SJCRH30 (cell line): ENCODE data around the gene COX10. TPM values are rescaled to one million over a fixed set of nuclear protein-coding genes. Genes with fewer than 3 reads are reported as not detected.

ENCODE experiments used
- DNase-seq, 2 experiments: peaks; one replicate each; pipeline ENCODE4 v3.0.0-alpha.2; 2015 to 2020
- H3K27ac ChIP-seq: fragments of 250-450 bp; sonication (Bioruptor Pico); 2 replicates; pipeline ENCODE4 v1.5.1; 2020; ENCODE audit warnings: mild to moderate bottlenecking, moderate library complexity
- H3K27me3 ChIP-seq: fragments of 250-450 bp; sonication (Bioruptor Pico); 2 replicates; pipeline ENCODE4 v1.5.1; 2020; ENCODE audit warnings: mild to moderate bottlenecking, moderate library complexity
- H3K36me3 ChIP-seq: fragments of 250-450 bp; sonication (Bioruptor Pico); 2 replicates; pipeline ENCODE4 v1.5.1; 2020; ENCODE audit warnings: mild to moderate bottlenecking, moderate library complexity
- H3K4me1 ChIP-seq: fragments of 250-450 bp; sonication (Bioruptor Pico); 2 replicates; pipeline ENCODE4 v1.5.1; 2020; ENCODE audit warnings: mild to moderate bottlenecking, moderate library complexity
- H3K4me3 ChIP-seq: fragments of 250-450 bp; sonication (Bioruptor Pico); 2 replicates; pipeline ENCODE4 v1.5.1; 2020; ENCODE audit warnings: mild to moderate bottlenecking, moderate library complexity
- H3K9me3 ChIP-seq: fragments of 250-450 bp; sonication (Bioruptor Pico); replicated peaks from 2 replicates; pipeline ENCODE4 v1.5.1; 2020; ENCODE audit warnings: mild to moderate bottlenecking, moderate library complexity
- total RNA-seq: library from RNA; depleted of rRNA; stranded (reverse); fragments of >200 nt; shearing (Covaris generic); gene quantifications from 2 replicates; pipeline ENCODE4 v1.2.3, GENCODE V29; 2014

The COX10 gene
- total RNA-seq, 1 experiment from 2014 or later = 105 TPM

GRCh38 chr17:14123619-14124278 is 54.4 kb downstream of the COX10 start:
- H3K36me3 ChIP-seq = no peaks in the 10 kb centered on the region
- H3K27me3 ChIP-seq = no peaks in the 10 kb centered on the region
- 0 out of 2 replicates have a peak, but pooled peaks cover 3% of the 10 kb centered on the region for H3K9me3 ChIP-seq
- peaks cover 25% of the 10 kb centered on the region for H3K4me1 ChIP-seq
- no peak overlapping the region for H3K4me3 ChIP-seq
- no peak for DNase-seq
- H3K27ac ChIP-seq = no peak overlapping the region

GRCh38 chr17:14124854-14125253 is 55.5 kb downstream of the COX10 start:
- H3K4me1 ChIP-seq = peaks cover 30% of the 10 kb centered on the region
- H3K36me3 ChIP-seq = no peaks in the 10 kb centered on the region
- no peak overlapping the region; the same call in 1 of the 2 replicates for H3K27ac ChIP-seq
- H3K4me3 ChIP-seq = no peak overlapping the region
- no peaks in the 10 kb centered on the region for H3K27me3 ChIP-seq
- H3K9me3 ChIP-seq = 0 out of 2 replicates have a peak, but pooled peaks cover 3% of the 10 kb centered on the region
- DNase-seq = no peak

- no peaks in the 10 kb centered on the region for H3K27me3 ChIP-seq
- DNase-seq = no peak
- H3K4me3 ChIP-seq = no peak overlapping the region
- peaks cover 23% of the 10 kb centered on the region for H3K4me1 ChIP-seq
- H3K36me3 ChIP-seq = no peaks in the 10 kb centered on the region
- H3K27ac ChIP-seq = no peak overlapping the region; the same call in 1 of the 2 replicates
- H3K9me3 ChIP-seq = peaks cover 2% of the 10 kb centered on the region; the same call in 1 of the 2 replicates
These were observed 56.3 kb downstream of the COX10 start for GRCh38 chr17:14125518-14126137.

GRCh38 chr17:14133104-14133503 is 63.8 kb downstream of the COX10 start:
- Histone ChIP-seq H3K9me3 (peaks cover 8% of the 10 kb centered on the region; the same call in 1 of the 2 replicates), H3K27me3 (no peaks in the 10 kb centered on the region), H3K27ac (no peak overlapping the region), H3K4me1 (peaks cover 10% of the 10 kb centered on the region), H3K4me3 (no peak overlapping the region), H3K36me3 (0 out of 2 replicates have a peak, but pooled peaks cover 2% of the 10 kb centered on the region)
- no peak for DNase-seq

GRCh38 chr17:14134456-14134855 is 65.2 kb downstream of the COX10 start:
- Histone ChIP-seq H3K36me3 (0 out of 2 replicates have a peak, but pooled peaks cover 2% of the 10 kb centered on the region), H3K4me1 (peaks cover 8% of the 10 kb centered on the region), H3K27ac (no peak overlapping the region), H3K27me3 (no peaks in the 10 kb centered on the region), H3K4me3 (no peak overlapping the region), H3K9me3 (peaks cover 8% of the 10 kb centered on the region; the same call in 1 of the 2 replicates)
- DNase-seq = no peak

GRCh38 chr17:14135906-14136590 is 66.7 kb downstream of the COX10 start:
- no peak for DNase-seq
- no peak overlapping the region for H3K27ac ChIP-seq
- H3K4me1 ChIP-seq = peaks cover 5% of the 10 kb centered on the region; the same call in 1 of the 2 replicates
- 0 out of 2 replicates have a peak, but pooled peaks cover under 1% of the 10 kb centered on the region for H3K36me3 ChIP-seq
- H3K4me3 ChIP-seq = no peak overlapping the region
- no peaks in the 10 kb centered on the region for H3K27me3 ChIP-seq
- peaks cover 2% of the 10 kb centered on the region; the same call in 1 of the 2 replicates for H3K9me3 ChIP-seq

- Histone ChIP-seq H3K4me3 (no peak overlapping the region), H3K36me3 (no peaks in the 10 kb centered on the region; the same call in 1 of the 2 replicates), H3K27ac (no peak overlapping the region), H3K4me1 (peaks cover 16% of the 10 kb centered on the region), H3K9me3 (no peaks in the 10 kb centered on the region), H3K27me3 (no peaks in the 10 kb centered on the region)
- DNase-seq = no peak
These were observed 69.3 kb downstream of the COX10 start for GRCh38 chr17:14138649-14139048.

- peak overlapping the region; percentile 41 for H3K4me3 ChIP-seq
- peaks cover 30% of the 10 kb centered on the region for H3K4me1 ChIP-seq
- 0 out of 2 replicates have a peak, but pooled peaks cover 3% of the 10 kb centered on the region for H3K9me3 ChIP-seq
- DNase-seq = peak; percentile 99 to 100
- no peaks in the 10 kb centered on the region for H3K27me3 ChIP-seq
- no peaks in the 10 kb centered on the region; the same call in 1 of the 2 replicates for H3K36me3 ChIP-seq
- peak overlapping the region; percentile 74 for H3K27ac ChIP-seq
These were observed 74.4 kb downstream of the COX10 start for GRCh38 chr17:14143688-14144087.

- Histone ChIP-seq H3K27ac (peak overlapping the region; percentile 74), H3K27me3 (no peaks in the 10 kb centered on the region), H3K36me3 (no peaks in the 10 kb centered on the region; the same call in 1 of the 2 replicates), H3K4me3 (peak overlapping the region; percentile 41), H3K9me3 (0 out of 2 replicates have a peak, but pooled peaks cover 3% of the 10 kb centered on the region), H3K4me1 (peaks cover 30% of the 10 kb centered on the region)
- DNase-seq = peak in 1 of 2 experiments; percentile 75
These were observed 75.2 kb downstream of the COX10 start for GRCh38 chr17:14144508-14144907.

GRCh38 chr17:14149751-14150150 is 80.4 kb downstream of the COX10 start:
- Histone ChIP-seq H3K4me1 (peaks cover 18% of the 10 kb centered on the region), H3K36me3 (0 out of 2 replicates have a peak, but pooled peaks cover 3% of the 10 kb centered on the region), H3K4me3 (no peak overlapping the region), H3K27me3 (no peaks in the 10 kb centered on the region), H3K9me3 (0 out of 2 replicates have a peak, but pooled peaks cover 3% of the 10 kb centered on the region), H3K27ac (no peak overlapping the region)
- no peak for DNase-seq

- 0 out of 2 replicates have a peak, but pooled peaks cover under 1% of the 10 kb centered on the region for H3K9me3 ChIP-seq
- H3K27me3 ChIP-seq = no peaks in the 10 kb centered on the region
- H3K36me3 ChIP-seq = 0 out of 2 replicates have a peak, but pooled peaks cover 3% of the 10 kb centered on the region
- peak; percentile 68 to 88 for DNase-seq
- no peak overlapping the region for H3K4me3 ChIP-seq
- no peak overlapping the region; the same call in 1 of the 2 replicates for H3K27ac ChIP-seq
- peaks cover 11% of the 10 kb centered on the region for H3K4me1 ChIP-seq
These were observed 81.3 kb downstream of the COX10 start for GRCh38 chr17:14150619-14151018.

GRCh38 chr17:14152721-14153120 is 83.4 kb downstream of the COX10 start:
- H3K9me3 ChIP-seq = no peaks in the 10 kb centered on the region
- H3K27me3 ChIP-seq = no peaks in the 10 kb centered on the region
- peaks cover 11% of the 10 kb centered on the region for H3K4me1 ChIP-seq
- H3K36me3 ChIP-seq = 0 out of 2 replicates have a peak, but pooled peaks cover 3% of the 10 kb centered on the region
- no peak overlapping the region for H3K27ac ChIP-seq
- DNase-seq = no peak
- no peak overlapping the region for H3K4me3 ChIP-seq

GRCh38 chr17:14153374-14153773 is 84.1 kb downstream of the COX10 start:
- no peak for DNase-seq
- Histone ChIP-seq H3K36me3 (0 out of 2 replicates have a peak, but pooled peaks cover 3% of the 10 kb centered on the region), H3K9me3 (no peaks in the 10 kb centered on the region), H3K27ac (no peak overlapping the region), H3K27me3 (no peaks in the 10 kb centered on the region), H3K4me3 (no peak overlapping the region), H3K4me1 (peaks cover 11% of the 10 kb centered on the region)

- no peak overlapping the region for H3K27ac ChIP-seq
- H3K4me3 ChIP-seq = no peak overlapping the region
- H3K9me3 ChIP-seq = no peaks in the 10 kb centered on the region
- peaks cover 14% of the 10 kb centered on the region for H3K36me3 ChIP-seq
- H3K4me1 ChIP-seq = 0 out of 2 replicates have a peak, but pooled peaks cover 2% of the 10 kb centered on the region
- no peak for DNase-seq
- H3K27me3 ChIP-seq = no peaks in the 10 kb centered on the region
These were observed 87.4 kb downstream of the COX10 start for GRCh38 chr17:14156689-14157088.
